WTC11 (cell line): ENCODE results near the gene IL4R. TPM values are rescaled to one million over a fixed set of nuclear protein-coding genes. Genes with fewer than 3 reads are reported as not detected.

Source experiments
- ATAC-seq: fragments of 200-7000 bp; cut with Tn5 transposase; 2 replicates; pipeline ENCODE4 v1.10.0; 2021; ENCODE audit warnings: mild to moderate bottlenecking, moderate library complexity
- CTCF ChIA-PET: fragments of 300-600 bp; sonication (Branson Sonifier 250); formaldehyde crosslinking; loops from one replicate; lab custom pipeline; 2021; ENCODE audit warnings: antibody characterized with exemption; lab: Charles Lee
- POLR2A ChIA-PET: fragments of 350-600 bp; sonication (Branson Sonifier 250); formaldehyde crosslinking; loops from one replicate; lab custom pipeline; 2021; ENCODE audit warnings: antibody characterized with exemption; lab: Charles Lee
- DNase-seq: peaks from one replicate; pipeline ENCODE4 v3.0.0; 2021; ENCODE audit warnings: low spot score
- H3K27ac Mint-ChIP-seq: 2 replicates; pipeline ENCODE4 v1.8.0; 2021; ENCODE audit warnings: mixed read lengths
- H3K27me3 Mint-ChIP-seq: 2 replicates; pipeline ENCODE4 v1.8.0; 2021; ENCODE audit warnings: low read depth, mild to moderate bottlenecking, moderate library complexity, mixed read lengths
- H3K36me3 Mint-ChIP-seq: 2 replicates; pipeline ENCODE4 v1.8.0; 2021; ENCODE audit warnings: mixed read lengths
- H3K4me1 Mint-ChIP-seq: 2 replicates; pipeline ENCODE4 v1.8.0; 2022; ENCODE audit warnings: mixed read lengths
- H3K4me3 Mint-ChIP-seq: 2 replicates; pipeline ENCODE4 v1.8.0; 2021; ENCODE audit warnings: mild to moderate bottlenecking, moderate library complexity, mixed read lengths
- H3K9me3 Mint-ChIP-seq: 2 replicates; pipeline ENCODE4 v1.8.0; 2021; ENCODE audit warnings: mixed read lengths
- CBFB ChIP-seq: sonication (generic); formaldehyde crosslinking; IDR thresholded peaks from 2 replicates; pipeline ENCODE4 v1.8.1; 2022; ENCODE audit warnings: mild to moderate bottlenecking, low read depth, missing genetic modification reagents
- ELF4 ChIP-seq: sonication (generic); formaldehyde crosslinking; IDR thresholded peaks from 2 replicates; pipeline ENCODE4 v1.8.1; 2022; ENCODE audit warnings: low read depth, mild to moderate bottlenecking, moderate library complexity, missing genetic modification reagents
- ERG ChIP-seq: fragments of 250-450 bp; sonication (Bioruptor Pico); IDR thresholded peaks from 2 replicates; pipeline ENCODE4 v1.8.0; 2021; ENCODE audit warnings: mild to moderate bottlenecking
- ETV6 ChIP-seq: sonication (generic); formaldehyde crosslinking; IDR thresholded peaks from 2 replicates; pipeline ENCODE4 v1.8.1; 2022; ENCODE audit warnings: mild to moderate bottlenecking, missing genetic modification reagents
- FOXP4 ChIP-seq: sonication (generic); formaldehyde crosslinking; IDR thresholded peaks from 2 replicates; pipeline ENCODE4 v1.8.0; 2022; ENCODE audit warnings: mild to moderate bottlenecking, missing genetic modification reagents
- GABPB1 ChIP-seq: sonication (generic); formaldehyde crosslinking; IDR thresholded peaks from 2 replicates; pipeline ENCODE4 v1.8.1; 2023; ENCODE audit warnings: mild to moderate bottlenecking, missing genetic modification reagents
- GTF2I ChIP-seq: fragments of 250-450 bp; sonication (Bioruptor Pico); conservative IDR thresholded peaks from 2 replicates; pipeline ENCODE4 v1.4.0; 2021; ENCODE audit warnings: mild to moderate bottlenecking
- NR3C1 ChIP-seq: sonication (generic); formaldehyde crosslinking; conservative IDR thresholded peaks from 2 replicates; pipeline ENCODE4 v1.8.1; 2023; ENCODE audit warnings: low read depth, mild to moderate bottlenecking, missing genetic modification reagents
- RORB ChIP-seq: fragments of 250-450 bp; sonication (Bioruptor Pico); IDR thresholded peaks from 2 replicates; pipeline ENCODE4 v1.9.0; 2021; ENCODE audit warnings: mild to moderate bottlenecking
- SOX15 ChIP-seq: fragments of 250-450 bp; sonication (Bioruptor Pico); IDR thresholded peaks from 2 replicates; pipeline ENCODE4 v1.9.0; 2021; ENCODE audit warnings: mild to moderate bottlenecking
- SP1 ChIP-seq: sonication (generic); formaldehyde crosslinking; conservative IDR thresholded peaks from 2 replicates; pipeline ENCODE4 v1.8.1; 2022; ENCODE audit warnings: missing genetic modification reagents
- ZNF121 ChIP-seq: sonication (generic); formaldehyde crosslinking; IDR thresholded peaks from 2 replicates; pipeline ENCODE4 v1.8.0; 2023; ENCODE audit warnings: missing genetic modification reagents
- ZNF263 ChIP-seq: sonication (generic); formaldehyde crosslinking; IDR thresholded peaks from 2 replicates; pipeline ENCODE4 v1.8.1; 2022; ENCODE audit warnings: low read depth, mild to moderate bottlenecking, moderate library complexity, missing genetic modification reagents
- ZNF423 ChIP-seq: fragments of 250-450 bp; sonication (Bioruptor Pico); IDR thresholded peaks from 2 replicates; pipeline ENCODE4 v2.1.2; 2022; ENCODE audit warnings: mild to moderate bottlenecking, moderate library complexity
- ZNF532 ChIP-seq: fragments of 250-450 bp; sonication (Bioruptor Pico); IDR thresholded peaks from 2 replicates; pipeline ENCODE4 v1.9.0; 2021; ENCODE audit warnings: mild to moderate bottlenecking, borderline replicate concordance
- total RNA-seq: library from RNA; stranded (reverse); gene quantifications from 3 replicates; pipeline ENCODE4 v1.2.3, GENCODE V29; 2021
- TF ChIP-seq, protein P1 (sequence below): sonication (generic); formaldehyde crosslinking; IDR thresholded peaks from 2 replicates; pipeline ENCODE4 v1.8.1; 2022; ENCODE audit warnings: low read depth, mild to moderate bottlenecking, moderate library complexity, missing genetic modification reagents, borderline replicate concordance
- TF ChIP-seq, protein P2 (sequence below): sonication (generic); formaldehyde crosslinking; IDR thresholded peaks from 2 replicates; pipeline ENCODE4 v1.8.0; 2023; ENCODE audit warnings: mild to moderate bottlenecking, missing genetic modification reagents
- TF ChIP-seq, protein P3 (sequence below): sonication (generic); formaldehyde crosslinking; IDR thresholded peaks from 2 replicates; pipeline ENCODE4 v1.8.0; 2023; ENCODE audit warnings: missing genetic modification reagents

IL4R gene
- total RNA-seq, 1 experiment from 2014 or later, result 28.7 TPM

DNA sequence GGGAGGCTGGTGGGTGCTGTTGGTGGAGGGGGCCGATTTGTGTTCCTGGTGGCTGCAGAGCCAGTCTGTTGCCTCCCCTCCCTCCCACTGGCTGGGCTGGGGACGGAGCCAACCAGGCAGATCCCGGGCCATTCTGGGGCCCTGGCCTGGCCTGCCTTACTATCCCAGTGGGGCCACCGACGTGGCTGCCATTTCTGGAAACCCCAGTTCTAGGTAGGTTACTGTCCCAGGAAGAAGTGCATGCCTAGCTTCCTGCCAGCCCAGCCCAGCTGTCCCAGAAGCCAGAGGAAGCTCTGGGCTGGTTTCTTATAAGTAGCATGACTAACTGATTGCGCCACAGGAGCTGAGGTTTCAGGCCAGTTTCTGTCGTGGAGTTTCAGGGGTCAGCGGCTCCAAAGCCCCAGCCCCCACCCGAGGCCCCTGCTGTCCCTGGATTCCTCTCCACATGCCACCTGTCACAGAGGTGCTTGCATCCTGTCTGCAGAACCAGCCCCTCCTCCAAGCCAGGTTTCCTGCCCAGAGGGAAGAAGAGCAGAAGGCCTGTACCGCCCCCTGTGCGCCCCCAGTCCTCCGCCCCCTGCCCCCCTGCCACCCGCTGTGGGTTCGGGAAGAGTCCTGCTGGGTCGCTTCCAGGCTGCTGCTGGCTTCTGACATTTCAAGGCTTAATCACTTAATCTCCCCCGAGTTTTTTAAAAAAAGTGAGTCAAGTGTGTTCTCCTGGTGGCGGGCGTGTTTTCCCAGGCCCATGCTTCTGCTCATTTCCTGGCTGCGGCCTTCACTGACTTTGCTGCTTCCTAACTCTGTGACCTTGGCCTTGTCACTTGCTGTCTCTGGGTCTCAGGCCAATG is 13.2 kb downstream of the IL4R start:
- Mint-ChIP-seq H3K4me1 (peaks cover 65% of the 10 kb centered on the region), H3K36me3 (peaks cover 5% of the 10 kb centered on the region; the same call in 1 of the 2 replicates), H3K4me3 (peak overlapping the region; percentile 25), H3K9me3 (peaks cover 7% of the 10 kb centered on the region), H3K27ac (peak overlapping the region; percentile 98), H3K27me3 (no peaks in the 10 kb centered on the region)
- peak; percentile 88 for DNase-seq
- ATAC-seq, result peak; percentile 88
- ChIA-PET CTCF (interaction anchor here (0.7 to 1.5 kb wide), 7 partner anchors 10 to 100 kb away, joined by 3 to 7 read pairs (median 4); no protein-coding TSS in a partner anchor), POLR2A (interaction anchor here (0.6 to 0.9 kb wide), 3 partner anchors 41 to 517 kb away, joined by 3 read pairs; no protein-coding TSS in a partner anchor)
- TF ChIP-seq ETV6 (CRISPR knock-in tag) (peak; percentile 77; the same call in 1 of the 2 replicates), ZNF263 (CRISPR knock-in tag) (no peak), GABPB1 (CRISPR knock-in tag) (peak; percentile 21; the same call in 1 of the 2 replicates), FOXP4 (CRISPR knock-in tag) (peak; percentile 59; the same call in 1 of the 2 replicates), NR3C1 (CRISPR knock-in tag) (no peak), SOX15 (CRISPR knock-in tag) (no peak), ZNF423 (CRISPR knock-in tag) (peak; percentile 89), ELF4 (no peak), ZNF121 (CRISPR knock-in tag) (peak; percentile 69; the same call in 1 of the 2 replicates), RORB (CRISPR knock-in tag) (no peak), SP1 (CRISPR knock-in tag) (peak; percentile 47)
- TF ChIP-seq, protein P1, sequence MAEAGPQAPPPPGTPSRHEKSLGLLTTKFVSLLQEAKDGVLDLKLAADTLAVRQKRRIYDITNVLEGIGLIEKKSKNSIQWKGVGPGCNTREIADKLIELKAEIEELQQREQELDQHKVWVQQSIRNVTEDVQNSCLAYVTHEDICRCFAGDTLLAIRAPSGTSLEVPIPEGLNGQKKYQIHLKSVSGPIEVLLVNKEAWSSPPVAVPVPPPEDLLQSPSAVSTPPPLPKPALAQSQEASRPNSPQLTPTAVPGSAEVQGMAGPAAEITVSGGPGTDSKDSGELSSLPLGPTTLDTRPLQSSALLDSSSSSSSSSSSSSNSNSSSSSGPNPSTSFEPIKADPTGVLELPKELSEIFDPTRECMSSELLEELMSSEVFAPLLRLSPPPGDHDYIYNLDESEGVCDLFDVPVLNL (CRISPR knock-in tag), result no peak
- TF ChIP-seq, protein P2, sequence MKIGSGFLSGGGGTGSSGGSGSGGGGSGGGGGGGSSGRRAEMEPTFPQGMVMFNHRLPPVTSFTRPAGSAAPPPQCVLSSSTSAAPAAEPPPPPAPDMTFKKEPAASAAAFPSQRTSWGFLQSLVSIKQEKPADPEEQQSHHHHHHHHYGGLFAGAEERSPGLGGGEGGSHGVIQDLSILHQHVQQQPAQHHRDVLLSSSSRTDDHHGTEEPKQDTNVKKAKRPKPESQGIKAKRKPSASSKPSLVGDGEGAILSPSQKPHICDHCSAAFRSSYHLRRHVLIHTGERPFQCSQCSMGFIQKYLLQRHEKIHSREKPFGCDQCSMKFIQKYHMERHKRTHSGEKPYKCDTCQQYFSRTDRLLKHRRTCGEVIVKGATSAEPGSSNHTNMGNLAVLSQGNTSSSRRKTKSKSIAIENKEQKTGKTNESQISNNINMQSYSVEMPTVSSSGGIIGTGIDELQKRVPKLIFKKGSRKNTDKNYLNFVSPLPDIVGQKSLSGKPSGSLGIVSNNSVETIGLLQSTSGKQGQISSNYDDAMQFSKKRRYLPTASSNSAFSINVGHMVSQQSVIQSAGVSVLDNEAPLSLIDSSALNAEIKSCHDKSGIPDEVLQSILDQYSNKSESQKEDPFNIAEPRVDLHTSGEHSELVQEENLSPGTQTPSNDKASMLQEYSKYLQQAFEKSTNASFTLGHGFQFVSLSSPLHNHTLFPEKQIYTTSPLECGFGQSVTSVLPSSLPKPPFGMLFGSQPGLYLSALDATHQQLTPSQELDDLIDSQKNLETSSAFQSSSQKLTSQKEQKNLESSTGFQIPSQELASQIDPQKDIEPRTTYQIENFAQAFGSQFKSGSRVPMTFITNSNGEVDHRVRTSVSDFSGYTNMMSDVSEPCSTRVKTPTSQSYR (CRISPR knock-in tag), result 0 out of 2 replicates have a peak, but pooled peaks have one; percentile 45
- TF ChIP-seq, all 79 proteins: peak for 7

DNA sequence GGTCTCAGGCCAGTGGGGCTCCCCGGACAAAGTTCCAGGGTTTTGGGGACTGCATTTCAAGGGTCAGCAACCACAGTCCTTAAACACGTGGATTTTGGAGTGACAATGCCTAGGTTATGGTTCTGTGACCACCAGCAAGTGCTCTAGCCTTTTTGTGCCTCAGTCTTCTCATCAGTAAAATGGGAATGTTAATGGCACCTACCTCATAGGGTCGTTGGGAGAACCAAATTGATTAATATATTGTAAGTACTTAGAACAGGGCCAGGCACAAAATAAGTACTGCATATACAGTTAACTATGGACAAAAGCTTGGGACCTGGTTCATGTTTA is 13.8 kb downstream of the IL4R start:
- Mint-ChIP-seq H3K36me3 (peaks cover 8% of the 10 kb centered on the region; the same call in 1 of the 2 replicates), H3K27me3 (no peaks in the 10 kb centered on the region), H3K27ac (peak overlapping the region; percentile 97), H3K4me3 (peak overlapping the region; percentile 25), H3K4me1 (peaks cover 70% of the 10 kb centered on the region), H3K9me3 (peaks cover 7% of the 10 kb centered on the region)
- DNase-seq, result no peak
- ATAC-seq, result no peak
- CTCF ChIA-PET, result interaction anchor here (1.4 to 1.5 kb wide), 3 partner anchors 77 to 146 kb away, joined by 3 to 4 read pairs (median 3); no protein-coding TSS in a partner anchor
- no peak for TF ChIP-seq FOXP4 (CRISPR knock-in tag)
- no peak for TF ChIP-seq ERG
- peak; percentile 77; the same call in 1 of the 2 replicates for TF ChIP-seq ZNF532 (CRISPR knock-in tag)
- TF ChIP-seq GTF2I (CRISPR knock-in tag), result peak; percentile 93
- TF ChIP-seq, protein P3, sequence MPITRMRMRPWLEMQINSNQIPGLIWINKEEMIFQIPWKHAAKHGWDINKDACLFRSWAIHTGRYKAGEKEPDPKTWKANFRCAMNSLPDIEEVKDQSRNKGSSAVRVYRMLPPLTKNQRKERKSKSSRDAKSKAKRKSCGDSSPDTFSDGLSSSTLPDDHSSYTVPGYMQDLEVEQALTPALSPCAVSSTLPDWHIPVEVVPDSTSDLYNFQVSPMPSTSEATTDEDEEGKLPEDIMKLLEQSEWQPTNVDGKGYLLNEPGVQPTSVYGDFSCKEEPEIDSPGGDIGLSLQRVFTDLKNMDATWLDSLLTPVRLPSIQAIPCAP (CRISPR knock-in tag), result no peak
- TF ChIP-seq CBFB (CRISPR knock-in tag), result no peak
- POLR2A ChIA-PET, result no interaction called here
